ENCODE measurements around the gene TRIM26.
"Not testable (repeated sequence)": the region's sequence is repeated elsewhere in the genome, so short reads cannot be mapped to it uniquely, and the experiment has no call there.

TRIM26 gene

DNA sequence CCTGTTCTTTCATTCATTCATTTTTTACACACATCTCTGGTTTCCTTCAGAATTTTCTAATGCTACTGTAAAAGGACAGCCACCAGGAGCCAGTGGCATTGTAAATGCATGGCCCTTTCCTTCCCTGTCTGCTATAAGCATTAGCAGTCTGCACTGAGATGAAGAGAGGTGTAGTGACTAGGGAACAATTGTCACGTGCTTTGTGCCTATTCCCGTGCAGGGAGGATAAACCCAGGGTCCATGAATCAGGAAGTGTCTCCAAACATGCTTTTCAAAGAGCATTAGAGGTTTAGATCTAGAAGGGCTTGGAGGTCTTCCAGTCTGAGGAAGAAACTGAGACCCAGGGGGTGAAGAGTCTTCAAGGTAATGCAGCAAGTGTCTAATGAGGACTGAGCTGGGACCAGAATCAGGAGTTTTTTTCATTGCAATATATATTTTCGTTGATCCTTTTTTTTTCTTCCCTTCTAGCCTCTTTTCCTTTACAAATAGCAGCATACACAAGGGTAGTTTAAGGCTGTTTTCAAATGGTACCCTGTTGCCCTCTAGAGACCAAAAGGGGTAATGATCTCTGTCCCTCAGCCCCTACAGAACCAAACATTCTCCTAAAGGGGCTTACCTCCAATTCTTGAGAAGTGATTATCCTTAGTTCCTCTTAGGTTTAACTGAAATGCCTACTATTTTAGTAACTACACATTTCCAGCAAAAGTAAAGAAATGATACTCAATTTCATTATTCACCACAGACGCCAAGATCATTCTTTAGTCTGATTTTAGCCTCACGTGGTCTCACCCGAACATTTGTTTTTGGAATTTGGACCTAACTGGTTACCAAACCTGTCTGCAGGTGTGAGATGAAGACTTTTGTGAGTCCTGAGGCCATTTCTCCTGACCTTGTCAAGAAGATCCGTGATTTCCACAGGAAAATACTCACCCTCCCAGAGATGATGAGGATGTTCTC is 43.3 kb downstream of the TRIM26 start:
- DNase-seq (ENCODE audit: low read depth), result no peak

- no peak for DNase-seq (ENCODE audit: low read depth)
These were observed 44.5 kb downstream of the TRIM26 start for GRCh38 chr6:30168741-30169140.

DNA sequence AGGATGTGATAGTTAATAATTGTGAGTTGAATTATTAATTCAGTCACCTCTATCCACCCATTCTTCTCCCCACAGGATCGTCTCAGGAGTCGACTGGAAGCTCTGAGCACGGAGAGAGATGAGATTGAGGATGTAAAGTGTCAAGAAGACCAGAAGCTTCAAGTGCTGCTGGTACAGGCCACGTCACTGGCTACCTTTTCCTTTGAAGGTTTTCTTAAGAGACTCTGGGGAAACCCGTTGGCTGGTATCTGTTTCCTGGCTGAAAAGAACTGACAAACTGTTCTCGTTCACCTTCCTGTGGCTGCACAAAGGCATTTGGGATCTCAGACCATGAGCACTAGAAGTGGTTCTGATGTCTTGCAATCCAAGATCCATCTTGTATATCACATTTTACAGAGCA is 46.1 kb downstream of the TRIM26 start:
- no peak for DNase-seq (ENCODE audit: low read depth)

GRCh38 chr6:30165238-30165637 is 48.0 kb downstream of the TRIM26 start:
- not testable (repeated sequence) for DNase-seq (ENCODE audit: low read depth)

GRCh38 chr6:30164714-30165113 is 48.5 kb downstream of the TRIM26 start:
- no peak for DNase-seq (ENCODE audit: low read depth)

DNA sequence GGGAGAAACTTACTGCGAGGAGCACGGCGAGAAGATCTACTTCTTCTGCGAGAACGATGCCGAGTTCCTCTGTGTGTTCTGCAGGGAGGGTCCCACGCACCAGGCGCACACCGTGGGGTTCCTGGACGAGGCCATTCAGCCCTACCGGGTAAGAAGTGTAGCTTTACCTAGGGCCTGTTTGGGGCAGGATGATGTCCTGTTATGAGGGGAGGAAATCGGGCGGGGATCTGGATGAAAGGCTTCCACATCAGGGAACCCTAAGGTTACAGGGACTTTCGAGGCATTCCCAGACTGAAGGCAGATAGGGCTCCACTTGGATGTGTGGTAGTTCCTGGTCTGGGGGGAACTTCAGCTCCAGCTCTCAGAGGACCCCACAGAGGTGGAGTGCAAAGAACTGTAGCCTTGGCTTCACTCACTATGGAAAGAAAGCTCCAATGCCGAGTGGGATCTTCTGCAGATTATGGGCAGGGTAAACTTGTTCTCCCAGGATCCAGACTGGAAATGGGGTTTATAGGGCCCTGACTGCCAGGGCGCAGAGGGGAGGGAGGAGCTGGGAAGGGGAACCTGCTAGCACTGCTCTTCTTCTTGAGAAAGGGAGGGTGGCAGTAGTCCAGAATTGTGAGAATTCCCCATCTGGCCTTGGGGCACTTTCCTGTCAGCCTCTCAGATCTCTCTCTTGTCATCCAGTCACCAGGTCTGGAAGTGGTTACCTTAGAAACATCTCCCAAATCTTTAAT is 49.1 kb downstream of the TRIM26 start:
- DNase-seq (ENCODE audit: low read depth), result no peak

DNA sequence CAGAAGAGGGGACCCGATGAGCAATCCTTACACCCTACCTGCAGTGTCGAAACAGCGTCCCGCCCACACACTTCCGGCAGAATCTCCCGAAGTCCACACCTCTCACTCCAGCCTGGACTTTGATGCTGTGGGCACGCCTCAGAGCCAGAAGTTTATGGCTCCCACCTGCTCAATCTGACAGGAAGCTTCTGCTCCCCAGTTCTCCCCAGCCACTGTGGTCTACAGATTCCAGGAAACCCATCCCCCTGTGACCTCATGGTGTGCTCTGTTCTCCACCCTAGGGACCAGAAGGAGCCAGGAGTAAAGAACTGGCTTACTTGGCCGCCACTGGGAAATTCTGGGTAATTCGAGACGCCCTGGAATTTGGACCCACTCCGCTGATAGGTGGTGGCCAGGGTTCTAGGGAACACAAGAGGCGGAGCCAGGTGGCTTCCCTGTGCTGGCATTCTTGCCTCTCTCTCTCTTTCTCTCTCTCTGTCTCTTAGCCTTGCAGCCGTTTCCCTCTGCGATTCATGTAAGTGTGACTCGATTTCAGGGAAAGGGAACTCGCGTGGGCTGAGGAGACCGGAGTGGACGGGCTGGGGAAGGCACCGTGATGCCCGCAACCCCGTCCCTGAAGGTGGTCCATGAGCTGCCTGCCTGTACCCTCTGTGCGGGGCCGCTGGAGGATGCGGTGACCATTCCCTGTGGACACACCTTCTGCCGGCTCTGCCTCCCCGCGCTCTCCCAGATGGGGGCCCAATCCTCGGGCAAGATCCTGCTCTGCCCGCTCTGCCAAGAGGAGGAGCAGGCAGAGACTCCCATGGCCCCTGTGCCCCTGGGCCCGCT is 49.9 kb downstream of the TRIM26 start, which contains the start of gene TRIM15:
Gene TRIM15 (plus strand): TSS at position 457 of the 828 bp plus-strand sequence. CDS start 139 bp downstream, at position 596.
- no peak for DNase-seq (ENCODE audit: low read depth)

- no peak for DNase-seq (ENCODE audit: low read depth)
These were observed 50.7 kb downstream of the TRIM26 start for GRCh38 chr6:30162265-30163089.

DNA sequence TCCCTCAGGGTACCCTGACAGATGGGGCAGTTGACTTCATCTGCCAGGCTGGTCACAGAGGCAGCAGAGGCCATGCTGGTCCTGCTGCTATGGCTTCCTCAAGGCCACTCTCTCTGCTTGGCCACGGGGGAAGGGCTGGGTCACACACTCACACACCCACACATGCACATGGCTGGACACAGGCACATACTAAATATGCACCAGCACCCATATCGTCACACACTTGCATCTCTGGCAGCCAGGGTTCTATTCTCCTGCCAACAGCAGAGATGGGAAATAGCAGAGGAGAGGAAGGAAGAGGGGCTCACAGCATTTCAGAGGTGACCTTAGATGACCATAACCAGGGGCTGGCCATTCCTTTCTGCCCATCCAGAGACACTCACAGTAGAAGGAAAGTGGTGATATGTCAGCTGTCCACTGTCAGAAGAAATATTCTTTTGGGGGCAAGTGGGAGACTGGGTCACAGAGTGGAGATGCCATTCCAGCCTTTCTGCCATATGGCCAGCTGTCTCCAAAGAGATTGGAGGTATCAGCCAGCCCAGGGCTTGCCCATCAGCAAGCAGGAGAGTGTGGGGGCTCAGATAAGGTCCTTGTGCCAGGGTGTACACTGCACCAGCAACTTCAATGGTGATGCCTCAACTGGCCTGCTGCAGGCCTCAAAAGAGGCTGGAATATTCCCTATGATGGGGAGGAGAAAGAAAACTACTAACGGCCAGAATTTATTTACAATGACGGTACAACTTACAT is 52.2 kb downstream of the TRIM26 start, which contains the start of gene TRIM10:
Gene TRIM10 (minus strand): TSS at position 427 of the 747 bp plus-strand sequence. CDS start 353 bp downstream, at position 74.
- no peak for DNase-seq (ENCODE audit: low read depth)

DNA sequence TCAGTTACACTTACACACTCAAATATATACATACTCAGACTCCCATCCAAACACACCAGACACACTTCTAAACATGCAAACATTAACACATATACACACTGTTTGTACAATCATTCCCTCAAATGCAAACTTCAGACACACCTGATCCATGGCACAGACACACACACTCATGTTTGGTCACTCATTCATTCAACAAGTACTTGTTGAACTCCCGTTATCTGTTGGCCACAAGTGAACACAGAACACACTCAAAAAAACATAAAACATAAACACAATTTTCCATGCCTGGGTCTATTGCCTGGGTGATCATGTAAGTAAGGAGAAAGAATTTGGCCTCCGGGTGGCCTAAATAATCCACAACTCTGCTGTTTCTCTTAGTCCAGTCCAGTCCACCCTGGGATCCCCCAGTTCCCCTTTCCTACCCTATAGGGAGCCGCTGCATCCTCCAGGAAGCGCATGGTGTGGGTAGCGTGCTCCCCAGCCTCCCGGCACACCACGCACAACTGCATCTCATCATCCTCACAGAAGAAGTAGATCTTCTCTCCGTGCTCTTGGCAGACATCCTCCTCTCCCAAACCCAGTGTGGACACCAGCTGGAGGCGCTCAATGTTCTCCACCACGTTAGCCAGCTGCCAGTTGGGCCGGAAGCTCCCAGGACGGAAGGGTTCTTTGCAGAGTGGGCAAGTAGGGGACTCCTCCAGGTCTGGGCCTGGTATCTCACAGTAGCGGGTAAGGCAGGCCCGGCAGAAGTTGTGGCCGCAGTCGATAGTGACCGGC is 53.0 kb downstream of the TRIM26 start:
- no peak for DNase-seq (ENCODE audit: low read depth)

- no peak for DNase-seq (ENCODE audit: low read depth)
These were observed 54.6 kb downstream of the TRIM26 start for GRCh38 chr6:30158475-30159040.

- DNase-seq (ENCODE audit: low read depth), result no peak
These were observed 55.2 kb downstream of the TRIM26 start for GRCh38 chr6:30157999-30158398.

GRCh38 chr6:30157581-30157980 is 55.6 kb downstream of the TRIM26 start:
- no peak for DNase-seq (ENCODE audit: low read depth)

DNA sequence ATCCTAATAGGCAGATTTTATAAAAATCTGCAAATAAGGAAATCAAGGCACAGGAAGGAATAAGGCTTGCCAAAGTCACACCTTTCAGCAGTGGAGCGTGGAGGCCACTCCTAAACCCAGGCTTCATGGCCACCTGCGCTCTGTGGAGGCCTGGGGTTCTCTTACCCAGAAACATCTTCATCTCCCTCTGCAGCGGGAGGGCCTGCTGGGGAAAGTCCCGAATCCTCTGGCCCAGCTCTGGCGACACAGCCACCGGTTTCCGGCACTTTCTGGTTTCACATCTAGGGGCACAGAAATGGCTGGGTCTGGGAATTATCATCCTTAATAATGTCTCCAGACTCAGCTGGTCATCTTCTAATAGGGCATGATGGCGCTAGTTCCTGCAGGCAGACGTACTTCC is 56.4 kb downstream of the TRIM26 start:
- no peak for DNase-seq (ENCODE audit: low read depth)

- DNase-seq (ENCODE audit: low read depth), result no peak
These were observed 57.0 kb downstream of the TRIM26 start for GRCh38 chr6:30156262-30156599.

DNA sequence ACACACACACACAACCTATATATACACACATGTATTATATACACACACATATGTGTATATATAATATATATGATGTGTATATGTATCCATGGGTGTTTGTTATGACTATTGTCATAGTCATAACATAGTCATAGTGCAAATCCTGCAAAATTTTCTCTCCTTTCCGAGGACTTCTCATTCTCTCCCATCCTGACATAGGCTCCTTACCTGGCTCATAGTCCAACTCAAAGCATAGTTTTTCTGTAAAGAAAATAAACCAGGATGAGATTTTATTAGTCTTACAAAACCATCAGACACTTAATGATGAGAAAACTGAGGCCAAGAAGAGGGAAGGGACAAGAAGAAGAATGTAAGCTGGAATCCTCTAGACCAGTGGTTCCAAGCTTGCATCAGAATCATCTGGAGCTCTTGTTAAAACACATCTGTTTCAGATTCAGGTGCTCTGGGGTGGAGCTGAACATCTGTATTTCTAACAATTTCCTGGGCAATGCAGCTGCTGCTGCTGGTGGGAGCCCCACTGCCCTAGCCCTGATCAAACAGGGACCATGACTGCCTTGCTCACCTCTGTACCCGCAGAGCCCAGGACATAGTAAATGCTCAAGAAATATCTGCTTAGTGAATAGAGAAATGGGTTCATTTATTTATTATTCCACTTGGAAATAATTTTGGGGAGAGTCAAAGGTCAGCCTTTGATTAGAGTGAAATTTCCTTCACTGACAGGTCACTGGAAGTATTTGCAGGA is 57.5 kb downstream of the TRIM26 start:
- DNase-seq (ENCODE audit: low read depth), result no peak

GRCh38 chr6:30154709-30155519 is 58.3 kb downstream of the TRIM26 start:
- no peak for DNase-seq (ENCODE audit: low read depth)

DNA sequence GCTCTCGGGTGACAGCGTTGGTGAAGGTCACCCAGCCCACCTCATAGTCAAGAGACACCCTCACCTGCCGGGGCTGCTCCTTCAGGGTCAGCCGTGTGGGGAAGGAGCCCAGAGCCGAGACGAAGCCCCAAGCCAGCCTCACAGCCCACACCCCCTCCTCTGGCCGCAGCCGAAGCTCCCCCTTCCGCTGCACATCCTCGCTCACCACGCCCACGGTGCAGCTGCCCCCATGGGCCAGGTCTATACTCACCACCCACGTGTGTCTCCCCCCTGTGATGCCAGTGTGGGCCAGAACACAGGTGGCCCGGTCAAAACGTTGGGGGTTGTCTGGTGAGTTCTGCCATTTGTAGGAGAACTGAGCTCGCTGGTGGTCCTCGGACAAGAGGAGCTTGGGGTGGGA is 59.1 kb downstream of the TRIM26 start:
- DNase-seq (ENCODE audit: low read depth), result no peak

All from non-pigmented ciliary epithelial cell (primary cell).